RWPE1 (cell line): ENCODE data around the gene TIMM22.

Source experiments
- CTCF ChIA-PET: fragments of 350-600 bp; sonication (Branson Sonifier 250); formaldehyde crosslinking; extraction: SDS; loops from one replicate; lab custom pipeline; 2021; lab: Yijun Ruan, JAX
- POLR2A ChIA-PET: fragments of 400-600 bp; formaldehyde crosslinking; extraction: SDS; loops from one replicate; lab custom pipeline; 2020; ENCODE audit warnings: antibody characterized with exemption; ENCODE audit not compliant: low non-redundant PET; lab: Yijun Ruan, JAX
- DNase-seq: peaks from one replicate; pipeline ENCODE4 v3.0.0; 2012; ENCODE audit warnings: low spot score
- H3K27ac ChIP-seq: fragments of 450-650 bp; 2 replicates; pipeline ENCODE4 v1.5.1; 2017
- CTCF ChIP-seq: fragments of 450-650 bp; conservative IDR thresholded peaks from 2 replicates; pipeline ENCODE4 v1.5.1; 2017; ENCODE audit warnings: low read depth, mild to moderate bottlenecking

The TIMM22 gene

GRCh38 chr17:1035546-1036170 lies 38.7 kb downstream of the TIMM22 start:
- CTCF ChIA-PET: interaction anchor here (0.7 kb wide), 1 partner anchor 23 kb away, joined by 4 read pairs; no protein-coding TSS in a partner anchor
- DNase-seq: no peak
- H3K27ac ChIP-seq: no peak overlapping the region
- no peak for TF ChIP-seq CTCF
- POLR2A ChIA-PET: no interaction called here

- no peak for DNase-seq
- no peak for TF ChIP-seq CTCF
- ChIA-PET CTCF (interaction anchor here (0.7 kb wide), 1 partner anchor 22 kb away, joined by 4 read pairs; no protein-coding TSS in a partner anchor), POLR2A (no interaction called here)
- H3K27ac ChIP-seq: no peak overlapping the region
These were observed 39.4 kb downstream of the TIMM22 start for GRCh38 chr17:1036171-1036844.

- no peak for DNase-seq
- H3K27ac ChIP-seq: no peak overlapping the region
- POLR2A ChIA-PET: no interaction called here
- TF ChIP-seq CTCF: no peak
- CTCF ChIA-PET: no interaction called here
These were observed 39.9 kb downstream of the TIMM22 start for GRCh38 chr17:1036845-1037237.

GRCh38 chr17:1037238-1037879 lies 40.4 kb downstream of the TIMM22 start:
- no peak for TF ChIP-seq CTCF
- DNase-seq: no peak
- POLR2A ChIA-PET: no interaction called here
- CTCF ChIA-PET: interaction anchor here (1.5 kb wide), 1 partner anchor 19 kb away, joined by 5 read pairs; no protein-coding TSS in a partner anchor
- no peak overlapping the region for H3K27ac ChIP-seq

GRCh38 chr17:1038459-1039122 lies 41.7 kb downstream of the TIMM22 start:
- ChIA-PET POLR2A (no interaction called here), CTCF (interaction anchor here (1.5 kb wide), 1 partner anchor 18 kb away, joined by 5 read pairs; no protein-coding TSS in a partner anchor)
- no peak for TF ChIP-seq CTCF
- no peak overlapping the region for H3K27ac ChIP-seq
- no peak for DNase-seq

GRCh38 chr17:1039123-1039507 lies 42.2 kb downstream of the TIMM22 start:
- POLR2A ChIA-PET: no interaction called here

More at GRCh38 chr17:1039123-1039507, 42.2 kb downstream of the TIMM22 start:
- CTCF ChIA-PET: no interaction called here
- no peak overlapping the region for H3K27ac ChIP-seq
- TF ChIP-seq CTCF: no peak
- no peak for DNase-seq
